NCI-H748 (cell line): ENCODE results near the gene PGA4.
A peak's percentile ranks its signal among the peaks of the same experiment; 100 is the strongest.
"Not testable (repeated sequence)": the region's sequence is repeated elsewhere in the genome, so short reads cannot be mapped to it uniquely, and the experiment has no call there.

Experiments
- DNase-seq: peaks from one replicate; lab custom pipeline; 2025; ENCODE audit not compliant: unreplicated experiment; lab: John Stamatoyannopoulos, UW

PGA4 gene

DNA sequence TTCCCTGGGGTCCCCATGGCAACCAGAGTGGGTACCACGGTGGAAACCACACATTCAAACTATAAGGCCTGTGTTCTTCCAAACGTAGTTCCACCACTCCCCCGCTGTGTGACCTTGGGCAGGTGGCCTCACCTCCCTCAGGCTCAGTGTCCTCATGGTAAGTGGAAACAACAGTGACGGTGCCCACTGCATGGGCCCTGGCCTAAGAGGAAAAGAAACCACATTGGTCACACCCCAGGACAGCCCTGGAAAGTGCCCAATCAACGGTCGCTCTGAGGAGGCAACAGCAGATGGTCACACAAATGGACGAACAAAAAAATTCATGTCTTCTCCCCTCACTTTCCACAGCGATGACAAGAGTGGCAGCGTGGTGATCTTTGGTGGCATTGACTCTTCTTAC is 25.9 kb downstream of the PGA4 start:
- not testable (repeated sequence) for DNase-seq

DNA sequence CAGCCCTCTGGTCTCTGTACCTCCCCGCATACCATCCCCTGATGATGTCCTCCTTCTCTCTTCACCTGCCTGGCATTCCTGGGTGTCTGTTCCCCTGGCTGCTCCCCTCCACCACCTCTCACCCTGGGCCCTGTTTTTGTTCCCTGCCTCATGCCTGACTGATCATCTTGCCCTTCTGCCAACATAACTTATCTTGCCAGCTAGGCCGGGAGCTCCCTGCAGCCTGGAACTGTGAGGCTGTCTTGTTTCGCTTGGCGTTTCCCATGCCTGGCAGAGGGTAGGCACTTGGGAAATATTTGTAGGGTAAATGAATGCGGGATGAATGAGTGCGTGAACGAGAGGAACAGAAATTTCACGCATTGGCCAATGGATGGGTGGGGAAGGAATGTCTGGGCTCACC is 27.1 kb downstream of the PGA4 start:
- DNase-seq, result not testable (repeated sequence)

DNA sequence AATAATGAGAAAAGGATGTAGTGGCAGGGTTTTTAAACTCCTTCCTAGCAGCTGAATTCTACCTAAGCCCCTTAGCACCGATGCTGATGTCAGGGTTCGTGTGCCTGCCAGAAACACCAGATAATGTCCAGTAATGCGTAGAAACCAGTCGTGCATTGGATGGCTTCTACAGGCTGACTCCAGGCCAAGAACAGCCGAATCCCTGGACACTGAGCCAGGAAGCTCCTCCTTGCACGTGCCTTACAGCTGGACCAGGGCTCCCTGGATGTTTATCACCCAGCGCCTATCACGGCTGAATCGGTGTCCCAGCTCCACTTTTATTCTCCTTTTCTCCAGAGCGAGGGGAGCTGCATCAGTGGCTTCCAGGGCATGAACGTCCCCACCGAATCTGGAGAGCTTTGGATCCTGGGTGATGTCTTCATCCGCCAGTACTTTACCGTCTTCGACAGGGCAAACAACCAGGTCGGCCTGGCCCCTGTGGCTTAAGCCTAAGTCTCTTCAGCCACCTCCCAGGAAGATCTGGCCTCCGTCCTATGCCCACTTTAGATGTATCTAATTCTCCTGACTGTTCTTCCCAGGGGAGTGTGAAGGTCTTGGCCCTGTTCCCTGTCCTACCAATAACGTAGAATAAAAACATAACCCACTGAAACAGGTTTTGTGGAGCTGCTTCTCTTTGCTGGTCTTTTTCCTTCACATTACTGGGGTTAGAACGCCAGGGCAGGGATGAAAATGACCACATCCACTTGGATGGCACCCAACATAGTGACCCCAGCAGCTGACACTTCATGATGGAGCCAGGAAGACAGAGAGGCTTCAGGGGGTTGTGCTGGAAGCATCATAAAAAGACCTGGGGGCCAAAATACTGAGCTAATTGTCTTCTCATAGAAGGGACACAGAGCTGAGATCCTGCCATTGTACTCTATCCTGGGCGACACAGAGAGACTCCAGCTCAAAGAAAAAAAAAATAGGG is 28.9 kb downstream of the PGA4 start:
- not testable (repeated sequence) for DNase-seq

DNA sequence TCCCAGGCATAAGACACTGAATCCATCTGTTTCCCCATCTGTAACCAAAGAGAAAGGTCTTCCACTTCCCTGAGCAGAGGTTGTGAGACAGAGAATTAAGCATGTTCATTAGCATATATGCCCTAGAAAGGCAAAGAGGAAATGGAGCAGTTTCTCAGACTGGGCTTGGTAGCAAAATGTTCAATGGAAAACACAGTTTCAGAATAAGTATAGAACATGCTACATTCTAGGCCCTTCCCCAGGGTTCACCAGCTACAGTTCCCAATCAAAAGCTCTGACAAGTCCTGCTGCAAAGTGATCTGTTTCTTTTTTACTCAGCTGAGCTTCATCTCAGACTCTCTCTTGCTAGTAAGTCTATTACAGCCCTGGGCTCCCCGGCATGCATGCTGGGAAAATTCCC is 30.2 kb downstream of the PGA4 start:
- DNase-seq, result not testable (repeated sequence)

DNA sequence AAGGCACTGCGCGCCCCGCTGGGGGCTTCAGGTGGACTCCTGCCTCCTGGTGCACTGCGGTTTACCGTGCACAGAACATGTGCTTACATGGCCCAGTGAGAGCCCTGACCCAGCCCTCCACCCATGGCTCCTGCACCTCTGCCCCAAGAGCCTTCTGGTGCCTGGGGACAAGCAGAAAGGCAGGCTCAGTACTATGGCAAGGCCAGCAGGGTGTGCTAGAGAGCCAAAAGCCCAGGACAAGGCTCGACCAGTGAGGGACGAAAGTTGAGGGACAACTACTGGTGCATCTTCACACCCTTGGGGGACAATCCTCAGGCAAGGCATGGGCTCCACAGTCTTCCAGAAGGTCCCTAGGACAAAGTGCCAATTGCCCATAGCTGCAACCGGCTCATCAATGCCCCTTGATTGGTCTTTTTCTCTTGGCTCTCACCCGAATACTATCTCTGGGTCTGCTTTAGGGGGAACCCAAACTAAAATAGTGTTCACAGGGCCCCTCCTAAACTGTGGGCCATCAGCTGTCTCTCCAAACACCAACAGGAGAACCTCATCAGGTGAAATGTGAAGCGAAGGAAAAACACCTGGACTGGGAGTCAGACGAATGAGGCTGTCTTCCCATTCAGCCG is 32.4 kb downstream of the PGA4 start:
- peak; percentile 46 for DNase-seq

DNA sequence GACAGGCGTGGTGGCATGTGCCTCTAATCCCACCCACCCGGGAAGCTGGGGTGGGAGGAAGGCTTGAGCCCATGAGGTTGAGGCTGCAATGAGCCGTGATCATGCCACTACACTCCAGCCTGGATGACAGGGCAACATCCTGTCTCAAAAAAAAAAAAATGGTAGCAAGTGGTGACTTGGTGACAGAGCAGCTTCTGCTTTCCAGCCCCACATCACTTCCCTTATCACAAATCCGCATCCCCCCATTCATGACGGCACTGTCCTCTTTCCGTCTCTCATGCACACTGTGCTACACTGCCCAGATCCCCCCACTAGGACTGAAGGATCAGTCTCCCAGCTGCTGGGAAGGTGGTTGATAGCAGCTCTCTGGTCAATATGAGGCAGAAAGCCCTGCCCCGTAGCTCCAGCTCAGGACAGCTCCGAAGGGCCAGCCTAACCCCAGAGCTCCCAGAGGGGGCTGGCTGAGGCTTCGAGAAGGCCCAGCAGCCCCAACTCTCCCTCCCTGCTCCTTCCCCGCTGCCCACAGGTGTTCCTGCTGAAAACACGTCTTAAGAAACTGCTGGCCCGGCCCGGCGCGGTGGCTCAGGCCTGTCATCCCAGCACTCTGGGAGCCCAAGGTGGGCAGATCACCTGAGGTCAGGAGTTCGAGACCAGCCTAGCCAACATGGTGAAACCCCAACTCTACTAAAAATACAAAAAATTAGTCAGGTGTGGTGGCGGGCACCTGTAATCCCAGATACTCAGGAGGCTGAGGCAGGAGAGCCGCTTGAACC is 34.7 kb downstream of the PGA4 start:
- no peak for DNase-seq

DNA sequence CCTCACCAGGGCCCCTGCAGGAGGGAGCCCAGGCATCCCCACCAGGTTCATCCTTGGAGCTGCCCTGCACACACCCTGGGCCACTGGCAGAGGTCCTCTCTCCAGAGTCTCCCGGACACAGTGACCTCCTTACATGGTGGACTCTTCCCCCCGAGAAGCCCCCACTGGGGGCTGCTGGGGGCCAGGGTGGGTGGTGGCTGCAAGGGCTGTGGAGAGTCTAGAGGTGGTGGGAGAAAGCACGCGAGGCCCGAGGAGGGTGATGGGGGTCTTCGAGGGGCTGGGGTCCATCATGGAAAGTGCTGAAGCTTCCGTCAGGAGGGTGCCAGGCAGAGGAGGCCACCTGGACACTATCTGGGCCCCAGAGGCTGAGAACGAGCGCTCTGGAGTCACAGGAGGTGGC is 36.4 kb downstream of the PGA4 start:
- DNase-seq, result no peak

DNA sequence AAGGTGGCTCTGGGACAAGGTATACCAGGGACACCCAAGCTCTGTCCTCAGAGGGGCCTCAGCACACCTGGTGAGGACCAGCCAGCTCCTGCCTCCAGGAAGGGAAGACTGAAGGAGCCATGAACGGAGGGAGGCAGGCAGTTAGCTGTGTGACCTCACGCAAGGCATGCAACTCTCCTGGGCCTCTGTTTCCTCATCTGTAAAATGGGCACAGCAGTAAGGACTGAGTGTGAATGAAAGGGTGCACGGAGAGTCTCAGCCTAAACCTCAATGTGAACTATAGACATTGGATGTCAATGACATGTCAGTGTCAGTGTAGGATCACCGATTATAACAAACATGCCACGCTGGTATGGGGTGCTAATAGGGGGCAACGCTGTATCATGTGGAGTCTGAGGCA is 37.2 kb downstream of the PGA4 start:
- DNase-seq, result no peak

DNA sequence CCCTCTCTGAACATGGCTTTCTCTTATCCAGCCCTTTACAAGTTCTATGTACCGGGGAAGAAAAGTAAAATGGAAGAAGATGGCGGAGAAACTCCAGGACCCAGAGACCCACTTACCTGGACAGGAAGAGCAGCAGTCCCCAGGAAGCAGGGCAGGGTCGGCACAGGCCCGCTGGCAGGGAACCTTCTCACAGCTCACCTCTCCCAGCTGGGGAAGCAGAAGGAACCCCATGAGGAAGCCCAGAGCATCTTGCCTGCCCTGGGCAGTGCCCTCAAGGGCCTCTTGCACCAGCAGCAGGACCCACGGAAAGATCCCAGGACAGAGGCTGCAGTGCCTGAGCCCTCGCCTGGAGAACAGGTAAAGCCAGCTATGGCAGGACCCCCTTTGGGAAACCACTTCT is 42.2 kb downstream of the PGA4 start:
- no peak for DNase-seq

DNA sequence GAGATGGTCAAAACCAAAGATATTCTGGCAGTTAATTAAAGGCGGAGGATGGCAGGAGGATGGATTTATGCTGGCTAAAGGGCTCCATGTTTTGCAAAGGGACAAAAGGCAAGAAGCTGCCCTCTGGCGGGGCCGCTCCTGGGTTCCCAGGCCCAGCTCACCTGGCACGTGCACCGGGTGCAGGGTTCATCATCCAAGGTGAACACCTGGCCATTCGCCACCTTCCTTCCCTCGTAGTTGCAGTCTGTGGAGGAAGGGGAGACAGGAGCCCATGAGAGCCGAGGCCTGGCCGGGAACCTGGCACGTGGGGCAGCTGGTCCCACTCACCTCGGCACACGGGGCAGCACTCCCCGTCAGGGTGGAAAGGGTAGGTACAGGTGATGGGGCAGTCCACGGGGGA is 42.6 kb downstream of the PGA4 start:
- DNase-seq, result no peak

DNA sequence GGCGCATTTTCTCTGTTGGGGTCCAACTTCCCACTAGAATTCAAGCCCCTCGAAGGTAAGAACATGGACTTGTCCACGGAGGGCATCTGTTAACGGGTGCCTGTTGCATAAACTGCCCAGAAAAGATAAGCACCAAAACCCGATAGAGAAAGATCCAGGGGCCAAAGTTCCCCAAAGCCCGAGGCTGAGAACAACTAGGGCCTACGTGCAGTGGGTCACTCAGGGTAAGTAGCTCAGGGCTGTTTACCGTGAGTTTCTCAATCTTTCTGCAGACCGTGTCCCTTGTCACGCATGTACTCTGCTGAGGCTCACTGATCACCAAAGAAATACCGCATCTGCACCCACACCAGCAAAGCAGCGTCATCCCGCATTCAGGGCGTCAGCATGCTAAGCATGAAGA is 43.2 kb downstream of the PGA4 start:
- no peak for DNase-seq

DNA sequence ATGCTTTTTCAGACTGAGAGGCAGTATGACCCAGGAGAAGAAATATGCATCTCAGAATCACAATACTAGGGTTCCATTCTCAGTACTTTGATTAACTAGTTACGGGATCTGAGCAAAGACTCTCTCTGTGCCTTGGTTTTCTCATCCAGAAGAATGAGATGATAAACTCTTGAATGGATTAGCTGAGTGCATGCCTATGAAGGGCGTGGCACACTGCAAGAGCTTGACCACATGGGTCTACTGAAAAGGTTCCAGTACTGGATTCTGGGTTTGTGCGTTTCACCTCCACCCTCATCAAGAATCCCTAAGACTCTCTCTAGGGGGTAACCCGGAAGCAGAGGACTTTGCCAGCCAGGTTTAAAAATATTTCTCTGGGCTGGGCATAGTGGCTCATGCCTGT is 44.5 kb downstream of the PGA4 start:
- DNase-seq, result no peak

DNA sequence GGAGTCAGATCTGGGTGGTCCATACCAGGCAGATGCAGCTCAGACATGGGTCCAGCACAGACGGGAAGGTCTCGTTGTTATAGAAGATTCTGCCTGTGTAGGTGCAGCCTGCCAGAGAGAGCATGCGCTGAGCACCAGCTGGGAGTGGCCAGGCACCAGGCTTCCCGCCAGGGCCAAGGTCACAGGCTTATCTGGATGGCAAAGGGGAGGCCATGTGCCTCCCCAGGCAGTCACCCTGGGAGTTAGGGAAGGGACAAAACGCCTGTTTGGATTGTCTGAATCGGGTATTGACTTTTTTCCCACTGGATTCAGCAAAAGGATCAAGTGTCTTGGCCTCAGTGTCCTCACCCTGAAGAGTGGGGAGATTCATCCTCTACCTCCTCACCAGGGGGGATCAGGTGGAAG is 45.3 kb downstream of the PGA4 start:
- no peak for DNase-seq

DNA sequence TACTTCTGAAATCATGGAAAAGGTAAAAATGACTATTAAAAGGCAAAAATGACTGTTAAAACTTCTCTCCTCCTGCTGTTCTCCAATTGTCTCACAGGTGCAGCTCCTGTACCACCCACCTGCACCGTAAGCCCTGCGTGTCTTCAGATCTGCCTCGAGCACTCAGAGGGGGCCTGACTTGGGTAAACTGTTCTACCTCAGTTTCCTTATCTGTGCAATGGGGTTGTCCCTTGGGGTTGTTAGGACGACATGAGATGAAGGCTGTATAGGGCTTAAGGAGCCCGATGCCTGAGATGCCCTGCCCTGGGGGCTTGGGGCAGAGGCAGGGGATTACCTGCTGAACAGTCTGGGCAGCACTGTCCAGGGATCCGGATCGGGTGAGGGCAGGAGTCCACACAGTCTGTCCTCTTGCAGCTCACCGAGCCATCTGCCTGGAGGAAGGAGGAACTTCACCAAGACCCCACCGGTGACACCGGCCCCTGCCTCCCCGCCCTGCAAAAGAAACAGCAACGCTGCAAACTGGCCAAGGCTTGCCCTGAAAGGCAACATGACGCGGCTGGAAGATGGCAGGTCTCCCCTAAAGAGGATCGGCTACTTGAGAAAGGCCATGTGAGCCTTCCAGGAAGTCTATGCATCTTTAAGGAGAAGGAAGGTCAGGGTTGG is 46.6 kb downstream of the PGA4 start:
- no peak for DNase-seq

DNA sequence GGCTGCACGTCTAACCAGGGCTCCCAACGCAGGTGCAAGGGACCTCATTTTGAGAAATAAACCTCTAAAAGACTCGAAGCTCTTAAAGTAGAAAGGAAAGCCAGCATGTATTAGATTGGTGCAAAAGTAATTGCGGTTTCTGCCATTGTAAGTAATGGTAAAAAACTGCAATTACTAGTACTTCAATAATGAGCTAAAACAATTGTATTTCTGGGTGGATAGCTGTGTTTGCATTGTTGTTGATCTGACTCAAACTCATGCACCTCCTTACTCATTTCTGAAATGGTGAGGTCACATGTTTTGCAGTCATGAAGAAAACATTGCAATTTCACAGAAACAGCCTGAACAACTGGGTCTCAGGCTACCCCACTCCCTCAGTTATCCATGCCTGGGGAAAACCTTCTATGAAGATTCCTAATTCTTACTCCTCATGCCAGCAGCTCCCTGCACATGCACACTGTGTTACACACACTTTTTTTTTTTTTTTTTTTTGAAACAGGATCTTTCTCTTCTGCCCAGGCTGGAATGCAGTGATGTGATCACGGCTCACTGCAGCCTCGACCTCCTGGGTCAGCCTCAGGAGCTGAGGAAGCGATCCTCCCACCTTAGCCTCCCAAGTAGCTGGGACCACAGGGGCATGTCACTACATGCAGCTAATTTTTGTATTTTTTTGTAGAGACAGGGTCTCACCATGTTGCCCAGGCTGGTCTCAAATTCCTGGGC is 48.4 kb downstream of the PGA4 start:
- DNase-seq, result no peak

DNA sequence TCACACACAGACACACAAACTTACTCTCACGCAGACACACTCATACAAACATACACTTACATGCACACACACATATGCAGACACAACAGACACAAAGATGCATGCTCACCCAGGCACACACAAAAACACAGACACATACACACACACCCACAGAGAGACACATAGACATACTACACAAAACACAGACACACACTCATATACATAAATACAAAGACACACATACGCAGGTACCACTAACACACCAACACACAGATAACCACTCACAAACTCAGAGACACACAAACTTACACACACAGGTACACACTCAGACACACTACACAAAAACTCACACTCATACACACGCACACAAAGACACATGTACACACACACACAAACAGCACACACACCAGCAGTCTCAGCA is 50.6 kb downstream of the PGA4 start:
- no peak for DNase-seq

DNA sequence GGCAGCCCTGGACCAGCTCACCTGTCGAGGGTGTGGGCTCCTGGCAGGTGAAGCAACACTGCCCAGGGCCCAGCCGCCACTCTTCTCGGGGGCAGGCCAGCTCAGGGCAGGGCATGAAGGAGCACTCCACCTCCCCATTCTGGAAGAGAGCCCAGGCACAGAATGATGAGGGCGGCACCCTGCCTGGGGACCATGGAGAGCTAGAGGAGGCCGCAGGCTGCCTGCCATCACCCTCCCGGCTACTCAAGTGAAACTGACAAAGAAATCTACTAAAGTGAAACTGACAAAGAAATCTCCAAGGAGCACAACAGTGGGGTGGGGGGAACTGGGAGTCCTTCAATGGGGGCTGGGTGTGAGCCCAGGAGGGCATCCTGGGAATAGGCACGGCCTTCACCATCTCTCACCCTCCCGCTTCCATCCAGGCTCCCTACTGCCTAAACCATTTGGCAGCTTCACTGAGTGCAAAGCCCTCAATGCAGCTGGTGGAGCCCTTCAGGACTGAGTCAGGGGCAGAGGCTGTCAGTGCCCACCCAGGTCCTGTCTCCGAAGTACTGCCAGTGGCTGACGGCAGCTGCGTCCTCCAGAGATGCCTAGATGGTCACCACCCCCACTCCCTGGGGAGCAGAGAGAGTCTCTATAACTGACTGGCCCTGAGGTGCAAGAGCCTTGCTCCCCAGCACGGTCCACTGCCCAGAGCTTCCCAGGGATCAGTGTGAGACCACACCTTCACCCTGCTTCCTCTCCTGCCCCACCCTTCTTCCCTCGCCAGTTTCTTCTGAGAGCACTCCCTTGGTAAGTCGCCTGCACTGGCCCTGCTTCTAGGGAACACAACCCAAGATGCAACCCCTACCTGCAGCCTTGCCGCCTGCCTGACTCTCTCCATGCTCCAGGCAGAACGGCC is 51.3 kb downstream of the PGA4 start:
- no peak for DNase-seq

DNA sequence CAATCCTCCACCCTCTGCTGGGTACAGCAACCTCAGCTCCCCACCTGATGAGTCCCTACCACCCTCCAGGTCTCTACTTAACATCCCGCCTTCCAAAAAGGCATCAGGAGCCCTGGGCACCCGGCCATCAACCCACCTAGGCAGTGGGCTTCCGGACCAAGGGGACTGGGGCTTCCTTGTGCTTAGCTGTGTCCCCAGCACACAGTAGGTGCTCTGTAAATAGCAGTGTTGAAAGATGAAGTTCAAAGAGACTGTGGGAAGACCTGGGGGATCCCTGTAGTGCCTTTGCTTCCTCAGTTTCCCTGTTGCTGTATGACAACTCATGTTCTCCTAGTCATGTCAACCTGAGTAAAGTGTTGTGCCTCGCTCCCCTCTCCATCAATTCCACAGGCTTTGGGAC is 51.9 kb downstream of the PGA4 start:
- no peak for DNase-seq

DNA sequence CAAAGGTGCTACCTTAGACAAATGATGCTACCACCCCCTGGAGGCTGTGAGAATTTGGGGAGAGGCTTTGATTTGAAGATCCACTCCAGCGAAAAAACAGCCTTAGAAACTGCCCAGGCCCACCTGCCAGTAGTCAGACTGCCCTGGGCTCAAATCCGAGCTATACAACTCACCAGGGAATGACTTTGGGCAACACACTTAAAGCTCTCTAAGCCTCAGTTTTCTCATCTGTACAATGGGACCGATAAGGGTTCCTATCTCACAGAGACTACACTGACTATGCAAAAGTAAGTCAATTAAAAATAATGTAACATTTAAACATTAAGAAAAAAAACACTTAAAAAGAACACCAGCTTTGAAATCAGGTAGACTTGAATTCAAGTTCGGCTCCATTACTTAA is 53.0 kb downstream of the PGA4 start:
- no peak for DNase-seq
